Body of pancreas (tissue), 4 donors: ENCODE measurements around the gene GPR132.

ENCODE experiments used
- POLR2A ChIP-seq, 3 donors: fragments of 450-650 bp; IDR thresholded peaks; one replicate each; pipeline ENCODE4 v1.6.1; 2016; ENCODE audit warnings: antibody characterized with exemption in 3 of 3, mild to moderate bottlenecking in 2 of 3
- TF ChIP-seq, protein P1 (sequence below), 7 experiments: fragments of 450-650 bp in 4 of 7; fragments of 200-600 bp in 3 of 7; sonication (generic) in 3 of 7; IDR thresholded peaks; one replicate each; pipeline ENCODE4 v1.5.1; 2016 to 2019; ENCODE audit warnings: antibody characterized with exemption in 7 of 7

DNA sequence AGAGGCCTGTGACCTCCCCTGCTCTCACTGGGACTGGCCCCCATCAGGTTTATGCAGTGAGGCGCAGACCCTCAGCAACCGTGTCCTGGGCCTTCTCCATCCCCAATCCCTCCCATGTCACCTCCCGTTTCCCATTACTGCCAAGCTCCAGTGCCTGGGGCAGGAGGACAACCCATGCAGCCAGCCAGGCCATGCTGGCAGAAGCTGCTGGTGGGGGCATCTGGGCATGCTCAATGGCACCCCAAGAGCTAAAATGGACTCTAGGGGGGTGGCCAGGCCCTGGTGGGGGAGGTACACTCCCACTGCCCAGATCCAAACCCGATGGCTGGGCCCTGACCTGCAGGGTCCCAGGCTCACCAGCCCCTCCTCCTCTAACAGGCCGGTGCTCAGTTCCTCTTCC lies 20.5 kb upstream of the GPR132 start:
- TF ChIP-seq, protein P1, sequence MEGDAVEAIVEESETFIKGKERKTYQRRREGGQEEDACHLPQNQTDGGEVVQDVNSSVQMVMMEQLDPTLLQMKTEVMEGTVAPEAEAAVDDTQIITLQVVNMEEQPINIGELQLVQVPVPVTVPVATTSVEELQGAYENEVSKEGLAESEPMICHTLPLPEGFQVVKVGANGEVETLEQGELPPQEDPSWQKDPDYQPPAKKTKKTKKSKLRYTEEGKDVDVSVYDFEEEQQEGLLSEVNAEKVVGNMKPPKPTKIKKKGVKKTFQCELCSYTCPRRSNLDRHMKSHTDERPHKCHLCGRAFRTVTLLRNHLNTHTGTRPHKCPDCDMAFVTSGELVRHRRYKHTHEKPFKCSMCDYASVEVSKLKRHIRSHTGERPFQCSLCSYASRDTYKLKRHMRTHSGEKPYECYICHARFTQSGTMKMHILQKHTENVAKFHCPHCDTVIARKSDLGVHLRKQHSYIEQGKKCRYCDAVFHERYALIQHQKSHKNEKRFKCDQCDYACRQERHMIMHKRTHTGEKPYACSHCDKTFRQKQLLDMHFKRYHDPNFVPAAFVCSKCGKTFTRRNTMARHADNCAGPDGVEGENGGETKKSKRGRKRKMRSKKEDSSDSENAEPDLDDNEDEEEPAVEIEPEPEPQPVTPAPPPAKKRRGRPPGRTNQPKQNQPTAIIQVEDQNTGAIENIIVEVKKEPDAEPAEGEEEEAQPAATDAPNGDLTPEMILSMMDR (IDR thresholded peaks at IDR 0.05) = no peak
- TF ChIP-seq POLR2A (IDR thresholded peaks at IDR 0.05) = no peak
